HEK293 (cell line): ENCODE measurements around the gene RNF41.

Experiments used
- CTCF ChIP-seq: fragments of 450-650 bp; formaldehyde crosslinking; IDR thresholded peaks from 2 replicates; pipeline ENCODE4 v1.5.1; 2016; ENCODE audit warnings: missing biosample characterization, missing genetic modification characterization
- IKZF3 ChIP-seq: fragments of 450-650 bp; IDR thresholded peaks from 2 replicates; pipeline ENCODE4 v1.5.0; 2018; ENCODE audit warnings: missing biosample characterization, mild to moderate bottlenecking, missing genetic modification characterization, moderate library complexity
- MEIS1 ChIP-seq: sonication (generic); formaldehyde crosslinking; IDR thresholded peaks from 2 replicates; pipeline ENCODE4 v1.8.1; 2022; ENCODE audit warnings: missing genetic modification reagents, mild to moderate bottlenecking, borderline replicate concordance
- PRDM10 ChIP-seq: fragments of 450-650 bp; formaldehyde crosslinking; IDR thresholded peaks from 2 replicates; pipeline ENCODE4 v1.5.1; 2016; ENCODE audit warnings: missing biosample characterization, missing genetic modification characterization
- PRDM6 ChIP-seq: fragments of 450-650 bp; formaldehyde crosslinking; IDR thresholded peaks from 2 replicates; pipeline ENCODE4 v1.5.1; 2017; ENCODE audit warnings: missing biosample characterization, missing genetic modification characterization
- RBAK ChIP-seq: fragments of 450-650 bp; formaldehyde crosslinking; IDR thresholded peaks from 2 replicates; pipeline ENCODE4 v1.5.1; 2016; ENCODE audit warnings: missing biosample characterization, missing genetic modification characterization
- SCRT1 ChIP-seq: fragments of 450-650 bp; formaldehyde crosslinking; IDR thresholded peaks from 2 replicates; pipeline ENCODE4 v1.5.1; 2016; ENCODE audit warnings: missing biosample characterization, missing genetic modification characterization, borderline replicate concordance
- SCRT2 ChIP-seq: fragments of 450-650 bp; formaldehyde crosslinking; IDR thresholded peaks from 2 replicates; pipeline ENCODE4 v1.5.1; 2016; ENCODE audit warnings: missing biosample characterization, missing genetic modification characterization
- TRIM28 ChIP-seq: IDR thresholded peaks from 2 replicates; pipeline ENCODE4 v1.6.1; 2011; ENCODE audit warnings: low read length, control low read depth, borderline replicate concordance
- ZNF121 ChIP-seq: fragments of 450-650 bp; formaldehyde crosslinking; IDR thresholded peaks from 2 replicates; pipeline ENCODE4 v1.5.1; 2016; ENCODE audit warnings: missing biosample characterization, missing genetic modification characterization
- ZNF138 ChIP-seq: fragments of 450-650 bp; formaldehyde crosslinking; IDR thresholded peaks from 2 replicates; pipeline ENCODE4 v1.5.1; 2016; ENCODE audit warnings: missing biosample characterization, missing genetic modification characterization, borderline replicate concordance
- ZNF146 ChIP-seq: fragments of 450-650 bp; formaldehyde crosslinking; IDR thresholded peaks from 2 replicates; pipeline ENCODE4 v1.5.1; 2016; ENCODE audit warnings: missing biosample characterization, missing genetic modification characterization
- ZNF473 ChIP-seq: fragments of 450-650 bp; formaldehyde crosslinking; IDR thresholded peaks from 2 replicates; pipeline ENCODE4 v1.5.1; 2017; ENCODE audit warnings: missing biosample characterization, missing genetic modification characterization
- ZNF514 ChIP-seq: fragments of 450-650 bp; formaldehyde crosslinking; IDR thresholded peaks from 2 replicates; pipeline ENCODE4 v1.5.1; 2016; ENCODE audit warnings: missing biosample characterization, missing genetic modification characterization
- ZNF561 ChIP-seq: fragments of 450-650 bp; IDR thresholded peaks from 2 replicates; pipeline ENCODE4 v1.5.1; 2018; ENCODE audit warnings: missing biosample characterization, missing genetic modification characterization, borderline replicate concordance
- ZNF596 ChIP-seq: fragments of 450-650 bp; IDR thresholded peaks from 2 replicates; pipeline ENCODE4 v1.5.0; 2018; ENCODE audit warnings: missing biosample characterization, mild to moderate bottlenecking, missing genetic modification characterization, moderate library complexity
- ZNF624 ChIP-seq: fragments of 450-650 bp; formaldehyde crosslinking; IDR thresholded peaks from 2 replicates; pipeline ENCODE4 v1.5.1; 2017; ENCODE audit warnings: missing biosample characterization, missing genetic modification characterization
- ZNF629 ChIP-seq: fragments of 450-650 bp; formaldehyde crosslinking; IDR thresholded peaks from 2 replicates; pipeline ENCODE4 v1.5.1; 2017; ENCODE audit warnings: missing biosample characterization, missing genetic modification characterization
- ZNF664 ChIP-seq: fragments of 450-650 bp; formaldehyde crosslinking; IDR thresholded peaks from 2 replicates; pipeline ENCODE4 v1.5.1; 2016; ENCODE audit warnings: missing biosample characterization, missing genetic modification characterization
- ZNF677 ChIP-seq: fragments of 450-650 bp; IDR thresholded peaks from 2 replicates; pipeline ENCODE4 v1.5.0; 2018; ENCODE audit warnings: missing biosample characterization, mild to moderate bottlenecking, missing genetic modification characterization, moderate library complexity
- ZNF707 ChIP-seq: fragments of 450-650 bp; formaldehyde crosslinking; IDR thresholded peaks from 2 replicates; pipeline ENCODE4 v1.5.1; 2016; ENCODE audit warnings: missing biosample characterization, missing genetic modification characterization
- ZNF792 ChIP-seq: fragments of 450-650 bp; formaldehyde crosslinking; IDR thresholded peaks from 2 replicates; pipeline ENCODE4 v1.5.1; 2016; ENCODE audit warnings: missing biosample characterization, missing genetic modification characterization
- TF ChIP-seq, protein P1 (sequence below): fragments of 450-650 bp; formaldehyde crosslinking; IDR thresholded peaks from 2 replicates; pipeline ENCODE4 v1.5.1; 2016; ENCODE audit warnings: missing biosample characterization, missing genetic modification characterization
- TF ChIP-seq, protein P2 (sequence below): fragments of 450-650 bp; IDR thresholded peaks from 2 replicates; pipeline ENCODE4 v1.5.1; 2018; ENCODE audit warnings: missing biosample characterization, missing genetic modification characterization
- TF ChIP-seq, protein P3 (sequence below): fragments of 450-650 bp; formaldehyde crosslinking; IDR thresholded peaks from 2 replicates; pipeline ENCODE4 v1.5.1; 2016; ENCODE audit warnings: missing biosample characterization, missing genetic modification characterization
- TF ChIP-seq, protein P4 (sequence below): IDR thresholded peaks from 2 replicates; pipeline ENCODE4 v1.6.1; 2011; ENCODE audit warnings: mild to moderate bottlenecking, low read depth, low read length, borderline replicate concordance

RNF41 gene

DNA sequence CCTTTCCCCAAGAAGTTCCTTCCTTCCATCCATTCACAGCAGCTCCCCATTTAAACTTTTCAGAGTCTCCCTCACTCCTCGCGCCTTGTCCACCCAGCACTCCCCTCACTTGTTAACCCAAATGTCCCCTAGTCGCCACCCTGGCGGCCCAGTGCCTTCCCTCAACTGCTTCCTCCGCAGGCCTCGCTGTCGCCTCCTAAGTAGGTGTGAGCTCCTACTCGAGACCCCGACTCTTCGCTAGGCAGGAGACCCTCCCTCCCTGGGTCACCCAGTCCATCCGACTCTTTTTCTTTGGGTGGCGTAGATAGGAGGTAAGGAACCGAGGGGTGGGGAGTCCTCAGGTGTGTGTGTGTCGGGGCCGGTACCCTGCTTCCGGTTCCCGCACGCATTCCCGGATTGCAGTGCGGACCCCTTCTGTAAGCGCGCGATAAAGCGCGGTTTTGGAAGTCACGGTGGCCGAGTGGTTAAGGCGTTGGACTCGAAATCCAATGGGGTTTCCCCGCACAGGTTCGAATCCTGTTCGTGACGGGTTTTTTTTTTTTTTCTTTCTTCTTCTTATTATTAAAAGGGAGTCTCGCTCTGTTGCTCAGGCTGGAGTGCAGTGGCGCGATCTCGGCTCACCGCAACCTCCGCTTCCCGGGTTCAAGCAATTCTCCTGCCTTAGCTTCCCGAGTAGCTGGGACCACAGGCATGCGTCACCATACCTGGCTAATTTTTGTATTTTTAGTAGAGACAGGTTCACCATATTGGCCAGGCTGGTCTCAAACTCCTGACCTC, 31.6 kb downstream of the RNF41 start (continued):
- TF ChIP-seq, protein P1, sequence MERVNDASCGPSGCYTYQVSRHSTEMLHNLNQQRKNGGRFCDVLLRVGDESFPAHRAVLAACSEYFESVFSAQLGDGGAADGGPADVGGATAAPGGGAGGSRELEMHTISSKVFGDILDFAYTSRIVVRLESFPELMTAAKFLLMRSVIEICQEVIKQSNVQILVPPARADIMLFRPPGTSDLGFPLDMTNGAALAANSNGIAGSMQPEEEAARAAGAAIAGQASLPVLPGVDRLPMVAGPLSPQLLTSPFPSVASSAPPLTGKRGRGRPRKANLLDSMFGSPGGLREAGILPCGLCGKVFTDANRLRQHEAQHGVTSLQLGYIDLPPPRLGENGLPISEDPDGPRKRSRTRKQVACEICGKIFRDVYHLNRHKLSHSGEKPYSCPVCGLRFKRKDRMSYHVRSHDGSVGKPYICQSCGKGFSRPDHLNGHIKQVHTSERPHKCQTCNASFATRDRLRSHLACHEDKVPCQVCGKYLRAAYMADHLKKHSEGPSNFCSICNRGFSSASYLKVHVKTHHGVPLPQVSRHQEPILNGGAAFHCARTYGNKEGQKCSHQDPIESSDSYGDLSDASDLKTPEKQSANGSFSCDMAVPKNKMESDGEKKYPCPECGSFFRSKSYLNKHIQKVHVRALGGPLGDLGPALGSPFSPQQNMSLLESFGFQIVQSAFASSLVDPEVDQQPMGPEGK = peak; percentile 93
- TF ChIP-seq IKZF3 (tag by site-specific recombination) (peak; percentile 81), SCRT2 (tag by site-specific recombination) (peak; percentile 95), ZNF514 (tag by site-specific recombination) (no peak), CTCF (0 out of 2 replicates have a peak, but pooled peaks have one; percentile 33), ZNF677 (tag by site-specific recombination) (no peak), ZNF121 (peak; percentile 99), PRDM6 (tag by site-specific recombination) (no peak), RBAK (no peak), ZNF146 (tag by site-specific recombination) (no peak), ZNF473 (tag by site-specific recombination) (no peak), ZNF596 (tag by site-specific recombination) (no peak), ZNF561 (tag by site-specific recombination) (peak; percentile 86; the same call in 1 of the 2 replicates), ZNF792 (tag by site-specific recombination) (peak; percentile 82; the same call in 1 of the 2 replicates), MEIS1 (CRISPR knock-in tag) (no peak), ZNF664 (tag by site-specific recombination) (peak; percentile 56; the same call in 1 of the 2 replicates), ZNF138 (no peak), TRIM28 (no peak), SCRT1 (tag by site-specific recombination) (peak; percentile 96), ZNF707 (tag by site-specific recombination) (0 out of 2 replicates have a peak, but pooled peaks have one; percentile 11), ZNF629 (tag by site-specific recombination) (peak; percentile 80), ZNF624 (tag by site-specific recombination) (0 out of 2 replicates have a peak, but pooled peaks have one; percentile 25), PRDM10 (tag by site-specific recombination) (no peak; the same call in 1 of the 2 replicates)
- TF ChIP-seq, protein P2, sequence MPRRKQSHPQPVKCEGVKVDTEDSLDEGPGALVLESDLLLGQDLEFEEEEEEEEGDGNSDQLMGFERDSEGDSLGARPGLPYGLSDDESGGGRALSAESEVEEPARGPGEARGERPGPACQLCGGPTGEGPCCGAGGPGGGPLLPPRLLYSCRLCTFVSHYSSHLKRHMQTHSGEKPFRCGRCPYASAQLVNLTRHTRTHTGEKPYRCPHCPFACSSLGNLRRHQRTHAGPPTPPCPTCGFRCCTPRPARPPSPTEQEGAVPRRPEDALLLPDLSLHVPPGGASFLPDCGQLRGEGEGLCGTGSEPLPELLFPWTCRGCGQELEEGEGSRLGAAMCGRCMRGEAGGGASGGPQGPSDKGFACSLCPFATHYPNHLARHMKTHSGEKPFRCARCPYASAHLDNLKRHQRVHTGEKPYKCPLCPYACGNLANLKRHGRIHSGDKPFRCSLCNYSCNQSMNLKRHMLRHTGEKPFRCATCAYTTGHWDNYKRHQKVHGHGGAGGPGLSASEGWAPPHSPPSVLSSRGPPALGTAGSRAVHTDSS (tag by site-specific recombination) = no peak
- TF ChIP-seq, protein P3, sequence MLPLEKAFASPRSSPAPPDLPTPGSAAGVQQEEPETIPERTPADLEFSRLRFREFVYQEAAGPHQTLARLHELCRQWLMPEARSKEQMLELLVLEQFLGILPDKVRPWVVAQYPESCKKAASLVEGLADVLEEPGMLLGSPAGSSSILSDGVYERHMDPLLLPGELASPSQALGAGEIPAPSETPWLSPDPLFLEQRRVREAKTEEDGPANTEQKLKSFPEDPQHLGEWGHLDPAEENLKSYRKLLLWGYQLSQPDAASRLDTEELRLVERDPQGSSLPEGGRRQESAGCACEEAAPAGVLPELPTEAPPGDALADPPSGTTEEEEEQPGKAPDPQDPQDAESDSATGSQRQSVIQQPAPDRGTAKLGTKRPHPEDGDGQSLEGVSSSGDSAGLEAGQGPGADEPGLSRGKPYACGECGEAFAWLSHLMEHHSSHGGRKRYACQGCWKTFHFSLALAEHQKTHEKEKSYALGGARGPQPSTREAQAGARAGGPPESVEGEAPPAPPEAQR (tag by site-specific recombination) = peak; percentile 90
- TF ChIP-seq, protein P4, sequence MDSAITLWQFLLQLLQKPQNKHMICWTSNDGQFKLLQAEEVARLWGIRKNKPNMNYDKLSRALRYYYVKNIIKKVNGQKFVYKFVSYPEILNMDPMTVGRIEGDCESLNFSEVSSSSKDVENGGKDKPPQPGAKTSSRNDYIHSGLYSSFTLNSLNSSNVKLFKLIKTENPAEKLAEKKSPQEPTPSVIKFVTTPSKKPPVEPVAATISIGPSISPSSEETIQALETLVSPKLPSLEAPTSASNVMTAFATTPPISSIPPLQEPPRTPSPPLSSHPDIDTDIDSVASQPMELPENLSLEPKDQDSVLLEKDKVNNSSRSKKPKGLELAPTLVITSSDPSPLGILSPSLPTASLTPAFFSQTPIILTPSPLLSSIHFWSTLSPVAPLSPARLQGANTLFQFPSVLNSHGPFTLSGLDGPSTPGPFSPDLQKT = no peak; the same call in 1 of the 2 replicates
